HG02973 (cell line): Measurements from ENCODE around the gene KSR1.

Experiments
- ATAC-seq: cut with Tn5 transposase; IDR thresholded peaks from one replicate; pipeline ENCODE4 v1.9.1; 2021; ENCODE audit warnings: moderate library complexity; ENCODE audit not compliant: unreplicated experiment

The KSR1 gene

DNA sequence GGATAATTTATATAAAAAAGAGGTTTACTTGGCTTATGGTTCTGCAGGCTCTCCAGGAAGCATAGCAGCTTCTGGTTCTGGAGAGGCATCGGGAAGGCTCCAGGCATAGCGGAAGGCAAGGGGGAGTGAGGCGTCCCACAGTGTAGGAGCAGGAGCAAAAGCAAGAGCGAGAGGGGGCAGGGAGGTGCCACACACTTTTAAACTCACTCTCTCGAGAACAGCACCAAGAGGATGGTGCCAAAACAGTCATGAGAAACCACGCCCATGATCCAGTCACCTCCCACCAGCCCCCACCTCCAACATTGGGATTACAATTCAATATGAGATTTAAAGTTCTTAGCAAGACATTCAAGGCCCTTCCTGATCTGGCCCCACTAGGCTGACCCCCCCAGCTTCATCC lies 124.8 kb downstream of the KSR1 start:
- no peak for ATAC-seq

DNA sequence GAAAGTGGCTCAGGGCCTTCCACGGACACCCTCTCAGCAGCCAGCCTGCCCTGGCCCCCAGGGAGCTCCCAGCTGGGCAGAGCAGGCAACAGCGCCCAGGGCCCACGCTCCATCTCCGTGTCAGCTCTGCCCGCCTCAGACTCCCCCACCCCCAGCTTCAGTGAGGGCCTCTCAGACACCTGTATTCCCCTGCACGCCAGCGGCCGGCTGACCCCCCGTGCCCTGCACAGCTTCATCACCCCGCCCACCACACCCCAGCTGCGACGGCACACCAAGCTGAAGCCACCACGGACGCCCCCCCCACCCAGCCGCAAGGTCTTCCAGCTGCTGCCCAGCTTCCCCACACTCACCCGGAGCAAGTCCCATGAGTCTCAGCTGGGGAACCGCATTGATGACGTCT lies 126.4 kb downstream of the KSR1 start:
- no peak for ATAC-seq

DNA sequence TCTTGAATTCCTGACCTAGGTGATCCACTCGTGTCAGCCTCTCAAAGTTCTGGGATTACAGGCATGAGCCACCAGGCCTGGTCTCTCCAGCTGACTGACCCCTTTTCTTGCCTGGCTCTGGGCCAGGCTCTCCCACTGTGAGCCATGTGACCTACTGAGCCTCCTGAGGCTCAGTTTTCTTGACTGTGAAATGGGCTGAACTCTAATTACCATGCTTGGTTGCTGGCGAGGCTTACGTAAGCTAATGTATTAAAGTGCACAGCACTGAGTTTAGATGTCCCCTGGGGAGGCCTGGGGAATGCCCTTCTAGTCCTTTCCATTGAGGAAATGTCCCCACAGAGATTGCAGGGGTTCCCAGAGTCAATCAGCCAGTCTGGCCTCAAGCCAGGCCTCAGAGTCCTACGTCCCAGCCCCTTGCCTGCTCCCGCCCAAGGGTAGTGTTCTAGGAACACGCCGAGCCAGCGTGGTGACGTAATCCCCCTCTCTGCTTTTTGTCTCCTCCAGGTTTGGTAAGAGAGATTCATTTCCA lies 129.0 kb downstream of the KSR1 start:
- ATAC-seq, result no peak

DNA sequence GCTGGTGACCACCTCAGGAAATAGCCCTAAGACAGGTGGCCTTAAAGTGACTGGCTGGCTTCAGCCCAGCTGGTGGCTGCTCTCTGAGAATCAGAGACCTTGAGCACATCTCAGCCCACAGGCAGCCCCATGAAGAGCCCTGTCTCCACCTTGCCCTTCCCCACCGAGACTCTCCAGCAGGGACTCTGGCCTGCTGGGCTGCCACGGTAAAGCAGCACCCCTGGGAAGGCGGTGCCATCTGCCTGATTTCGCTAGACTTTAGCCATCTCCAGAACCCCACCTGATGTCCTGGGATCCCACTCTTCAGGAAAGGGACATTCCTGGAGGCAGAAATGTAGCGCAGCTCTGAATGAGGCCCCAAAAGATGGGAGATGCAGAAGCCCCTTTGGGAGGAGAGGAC lies 129.5 kb downstream of the KSR1 start:
- ATAC-seq, result no peak

DNA sequence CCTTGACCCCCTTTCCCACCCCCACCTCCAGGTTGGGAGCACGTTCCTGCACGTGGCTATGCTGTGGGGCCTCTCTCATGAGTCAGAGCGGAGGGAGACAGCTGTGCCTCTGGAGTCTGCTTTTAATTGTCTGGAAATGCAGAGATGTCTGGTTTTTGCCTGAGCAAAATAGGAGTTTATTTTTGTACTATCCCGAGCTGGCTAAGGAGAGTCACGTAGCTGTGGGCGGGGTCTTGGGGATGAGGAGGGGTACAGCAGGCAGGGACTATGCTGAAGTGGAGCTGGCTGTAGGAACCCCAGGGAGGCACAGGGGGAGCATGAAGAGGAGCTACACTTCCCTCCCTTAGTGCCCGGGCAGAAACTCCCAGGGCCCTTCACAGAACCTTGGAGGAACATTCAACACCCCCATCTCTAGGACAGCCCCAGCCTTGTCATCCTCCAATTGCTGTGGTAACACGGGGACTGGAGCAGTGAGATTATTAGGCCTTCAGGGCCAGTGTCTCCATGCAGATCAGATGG lies 130.0 kb downstream of the KSR1 start:
- no peak for ATAC-seq

DNA sequence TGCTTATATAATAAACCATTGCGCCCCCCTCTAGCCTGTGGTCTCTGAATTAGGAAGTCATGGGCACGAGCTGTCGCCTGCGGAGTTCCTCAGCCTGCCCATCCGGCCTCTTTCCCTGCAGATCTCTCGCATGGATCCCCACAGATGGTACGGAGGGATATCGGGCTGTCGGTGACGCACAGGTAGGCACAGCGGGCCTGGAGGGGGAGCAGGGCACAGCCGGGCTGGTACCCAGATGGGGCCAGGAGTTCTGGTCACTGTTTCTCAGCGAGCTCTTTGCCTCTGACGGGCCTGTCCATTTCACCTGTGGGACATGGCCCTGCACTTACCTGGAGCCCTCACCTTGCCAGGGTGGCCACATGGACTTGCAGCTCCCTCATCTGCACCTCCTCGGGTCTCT lies 132.1 kb downstream of the KSR1 start:
- ATAC-seq, result no peak

DNA sequence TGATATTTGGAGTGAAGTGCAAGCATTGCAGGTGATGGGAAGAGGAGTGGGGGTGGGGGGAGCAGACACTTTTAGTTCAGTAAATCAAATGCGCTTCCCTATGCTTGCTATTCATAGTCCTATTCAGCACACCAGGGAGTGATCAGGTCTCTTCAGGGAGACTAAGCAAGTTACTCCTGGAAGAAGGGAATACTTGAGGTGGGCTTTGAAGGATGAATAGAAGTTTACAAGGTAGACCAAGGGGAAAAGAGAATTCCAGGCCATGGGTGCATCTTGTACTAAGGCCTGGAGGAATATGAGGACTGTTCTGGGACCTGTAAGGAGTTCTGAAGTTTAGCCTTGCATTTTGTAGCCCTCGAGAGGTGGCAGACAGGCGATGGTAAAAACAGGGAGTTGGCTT lies 134.6 kb downstream of the KSR1 start:
- no peak for ATAC-seq

DNA sequence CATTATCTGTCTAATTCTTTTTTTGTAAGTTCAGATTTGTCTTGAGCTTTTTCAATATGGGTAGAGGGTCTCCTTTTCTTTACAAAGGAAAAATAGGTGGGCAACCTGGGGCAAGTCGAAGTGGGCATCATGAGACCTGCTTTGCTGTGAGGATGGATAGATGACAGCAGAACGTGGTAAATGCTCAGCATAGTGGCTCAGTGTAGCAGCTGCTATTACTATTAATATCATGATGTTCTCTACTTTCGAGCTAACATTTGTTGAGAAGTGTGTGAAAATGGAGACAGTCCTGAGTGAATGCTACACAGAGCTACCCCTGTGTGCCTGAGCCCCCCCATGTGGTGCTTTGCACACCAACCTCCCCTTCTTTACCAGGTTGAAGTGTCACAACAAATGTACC lies 135.7 kb downstream of the KSR1 start:
- no peak for ATAC-seq

DNA sequence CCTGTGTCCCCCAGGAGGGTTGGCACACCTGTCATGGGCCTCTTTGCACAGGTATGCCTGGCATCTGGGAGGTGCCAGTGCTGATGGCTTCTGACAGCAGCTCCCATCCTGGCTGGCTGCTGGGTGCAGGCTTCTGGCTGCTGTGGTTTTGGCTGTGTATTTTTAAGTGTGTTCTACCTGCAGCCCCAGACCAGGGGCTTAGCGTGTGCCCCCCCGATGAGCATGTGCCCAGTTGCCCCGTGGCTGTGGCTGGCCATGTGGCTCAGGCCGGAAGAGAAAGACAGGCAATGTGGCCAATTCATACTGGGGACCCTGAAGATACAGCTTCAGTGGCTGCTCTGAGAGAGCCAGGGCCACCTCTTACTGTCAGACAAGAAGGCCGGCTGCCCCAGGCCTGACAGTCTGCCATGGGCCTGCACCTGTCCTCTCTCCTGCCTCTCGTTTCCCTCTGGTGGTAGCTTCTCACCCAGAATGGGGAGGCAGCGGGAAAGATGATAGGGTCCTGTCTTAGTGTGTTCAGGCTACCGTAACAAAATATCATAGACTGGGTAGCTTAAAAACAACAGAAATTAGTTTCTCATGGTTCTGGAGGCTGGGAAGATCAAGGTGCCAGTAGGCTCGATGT lies 137.1 kb downstream of the KSR1 start:
- ATAC-seq, result no peak

DNA sequence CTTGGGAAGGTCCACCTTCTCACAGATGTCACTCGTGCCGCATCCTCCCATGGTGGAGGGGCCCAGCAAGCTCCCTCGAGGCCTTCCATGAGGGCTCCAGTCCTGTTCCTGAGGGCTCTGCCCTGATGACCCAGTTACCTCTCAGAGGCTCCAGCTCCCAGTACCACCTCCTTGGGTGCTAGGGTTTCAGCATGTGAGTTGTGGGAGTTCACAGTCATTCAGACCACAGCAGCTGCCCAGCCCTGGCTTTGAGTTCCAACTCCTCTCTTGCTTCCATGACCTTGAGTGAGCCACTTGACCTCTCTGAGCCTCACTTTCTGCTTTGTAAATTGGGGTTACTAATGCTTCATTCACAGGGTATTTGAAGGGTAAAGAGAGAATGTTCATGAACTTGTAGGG lies 137.6 kb downstream of the KSR1 start:
- ATAC-seq, result no peak

DNA sequence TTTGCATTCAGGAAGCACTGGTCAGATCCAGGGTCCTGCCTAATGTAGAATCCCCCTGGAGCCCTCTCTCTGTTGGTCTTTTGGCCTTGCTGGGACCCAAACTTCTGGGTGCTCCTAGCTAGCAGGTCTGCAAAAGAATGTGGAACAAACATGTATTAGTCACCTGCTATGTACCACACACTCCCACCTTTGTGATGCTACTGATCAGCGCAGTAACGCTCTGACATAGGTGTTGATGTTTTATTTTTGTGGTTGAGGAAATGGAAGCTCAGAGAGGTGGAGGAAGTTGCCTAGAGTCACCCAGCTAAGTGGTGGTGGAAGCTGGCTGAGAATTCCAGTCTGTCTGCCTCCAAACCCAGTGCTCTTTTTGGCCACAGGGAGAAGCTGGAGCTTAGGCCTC lies 139.0 kb downstream of the KSR1 start:
- no peak for ATAC-seq

DNA sequence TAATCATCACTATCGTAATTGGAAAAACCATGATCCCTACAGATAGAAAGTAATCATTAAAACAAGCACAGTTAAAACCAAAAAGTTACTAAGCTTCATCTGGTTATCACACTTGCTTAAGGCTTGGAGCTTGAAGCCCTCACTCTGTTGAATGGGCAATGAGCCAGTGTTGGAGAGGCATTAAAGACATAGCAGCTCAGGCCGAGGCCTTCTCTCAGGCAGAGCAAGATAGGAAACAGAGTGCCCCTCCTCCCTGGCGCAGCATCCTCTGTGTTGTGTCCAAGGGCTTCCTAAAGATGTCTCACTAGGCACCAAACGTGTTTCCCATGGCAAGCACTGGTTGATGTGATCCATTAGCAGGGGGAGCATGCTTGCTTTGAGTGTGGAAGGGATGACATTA lies 139.8 kb downstream of the KSR1 start:
- ATAC-seq, result no peak

DNA sequence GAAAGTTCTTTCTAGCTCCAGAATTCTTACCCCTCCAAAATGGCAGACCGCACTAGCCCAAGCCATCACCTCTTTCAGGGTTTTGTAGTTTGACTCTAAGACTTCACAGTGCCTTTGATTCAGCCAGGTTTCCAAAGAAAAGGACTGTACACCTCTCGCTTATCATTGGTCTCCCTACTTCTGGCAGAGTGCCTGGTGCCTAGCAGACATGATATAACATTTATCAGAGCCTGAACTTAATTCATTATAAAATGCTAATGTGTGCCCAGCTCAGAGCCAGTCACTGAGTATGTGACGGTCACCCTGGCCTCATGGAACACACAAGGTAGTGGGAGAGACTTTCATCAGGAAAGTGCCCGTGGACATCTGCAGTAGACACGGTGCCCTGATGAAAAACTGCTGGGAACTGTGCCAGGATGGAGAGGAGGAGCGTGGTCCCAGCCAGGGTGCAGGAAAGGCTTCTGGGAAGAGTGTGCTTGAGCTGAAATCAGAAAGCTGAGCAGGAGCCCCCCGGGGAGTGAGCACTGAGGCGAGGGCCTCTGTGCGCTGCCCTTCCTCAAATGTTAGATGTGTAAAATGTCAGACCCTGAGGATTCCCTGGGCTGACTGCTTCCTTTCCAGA lies 140.4 kb downstream of the KSR1 start:
- ATAC-seq, result no peak

DNA sequence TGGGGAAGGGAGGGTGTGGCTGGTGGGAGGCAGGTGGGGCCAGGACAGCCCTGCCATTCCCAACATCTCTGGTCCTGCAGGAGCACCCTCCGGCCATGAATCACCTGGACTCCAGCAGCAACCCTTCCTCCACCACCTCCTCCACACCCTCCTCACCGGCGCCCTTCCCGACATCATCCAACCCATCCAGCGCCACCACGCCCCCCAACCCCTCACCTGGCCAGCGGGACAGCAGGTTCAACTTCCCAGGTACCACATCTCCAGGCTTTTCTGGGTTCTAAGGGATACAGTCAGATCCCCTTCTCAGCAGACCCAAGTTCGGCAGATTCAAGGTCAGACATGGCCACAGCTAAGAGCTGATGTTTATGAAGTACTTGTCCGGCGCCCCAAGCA lies 140.9 kb downstream of the KSR1 start:
- ATAC-seq, result no peak

DNA sequence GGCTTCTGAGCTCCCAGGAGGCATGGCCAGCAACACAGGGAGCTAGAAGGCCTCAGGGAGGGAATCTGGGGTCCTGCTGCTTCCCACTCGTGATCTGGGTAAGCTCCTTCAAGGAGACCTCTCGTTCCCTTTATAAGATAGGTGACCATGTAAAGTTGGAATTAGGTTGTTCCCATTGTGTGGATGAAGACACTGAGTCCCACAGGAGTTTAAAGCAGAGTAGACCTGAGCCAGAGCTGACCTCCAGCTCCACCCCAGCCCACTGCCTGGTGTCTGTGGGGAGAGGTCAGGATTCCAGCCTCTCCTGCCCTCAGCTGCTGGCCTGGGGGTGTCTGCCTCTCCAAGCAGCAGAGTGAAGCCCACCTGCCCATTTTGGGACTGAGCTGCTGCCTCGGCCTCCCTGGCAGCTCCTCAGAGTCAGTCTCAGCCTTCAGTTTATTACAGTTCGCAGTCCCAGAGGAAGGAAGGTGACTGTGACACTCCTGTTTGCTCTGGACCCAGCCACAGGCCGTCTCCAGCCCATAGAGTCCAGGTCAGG lies 141.6 kb downstream of the KSR1 start:
- no peak for ATAC-seq

DNA sequence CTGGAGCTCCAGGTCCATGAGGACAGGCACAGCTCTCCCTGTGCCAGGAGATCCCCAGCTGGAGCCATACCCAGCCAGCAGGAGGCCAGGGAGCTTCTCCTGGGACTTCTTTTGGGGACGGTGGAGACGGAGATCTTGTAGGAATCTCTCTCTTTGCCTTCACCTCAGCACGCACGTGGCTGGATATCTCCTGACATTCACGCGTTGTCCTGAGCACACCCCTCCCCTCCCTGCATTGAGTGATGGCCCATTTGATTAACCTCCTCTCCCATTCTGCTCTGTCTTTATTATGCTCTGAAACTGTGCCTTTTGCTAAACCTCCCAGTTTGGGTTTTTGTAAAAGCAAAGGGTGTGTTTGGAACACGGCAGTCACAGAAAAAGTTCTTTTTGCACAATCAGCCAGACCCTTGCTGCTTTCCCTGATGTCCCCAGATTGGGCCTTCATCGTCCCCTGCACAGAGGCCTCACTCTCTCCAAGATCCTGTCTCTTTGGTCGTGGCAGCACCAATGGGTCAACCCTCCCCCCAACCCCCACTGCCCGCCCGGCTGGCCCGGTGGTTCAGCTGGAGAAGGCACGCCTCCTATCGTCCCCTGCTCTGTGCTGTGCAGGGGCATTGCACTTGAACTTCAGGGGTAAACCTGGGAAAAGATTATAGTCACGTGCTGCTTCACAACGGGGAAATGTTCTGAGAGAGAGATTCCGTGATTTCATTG lies 142.2 kb downstream of the KSR1 start:
- no peak for ATAC-seq

DNA sequence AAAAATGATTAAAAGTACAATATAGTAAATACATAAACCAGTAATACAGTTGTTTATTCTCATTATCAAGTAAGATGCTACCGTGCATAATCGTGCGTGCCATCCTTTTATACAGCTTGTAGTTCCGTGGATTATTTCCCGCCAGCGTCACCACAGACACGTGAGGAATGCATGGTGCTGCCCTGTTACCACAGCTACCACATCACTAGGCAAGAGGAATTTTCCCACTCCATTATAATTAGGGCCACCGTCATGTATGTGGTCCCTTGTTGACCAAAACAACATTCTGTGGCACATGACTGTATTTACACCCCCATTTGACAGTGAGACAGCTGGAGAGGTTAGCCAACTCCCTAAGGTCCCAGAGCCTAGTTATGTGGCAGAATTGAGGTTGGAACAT lies 144.2 kb downstream of the KSR1 start:
- ATAC-seq, result no peak

DNA sequence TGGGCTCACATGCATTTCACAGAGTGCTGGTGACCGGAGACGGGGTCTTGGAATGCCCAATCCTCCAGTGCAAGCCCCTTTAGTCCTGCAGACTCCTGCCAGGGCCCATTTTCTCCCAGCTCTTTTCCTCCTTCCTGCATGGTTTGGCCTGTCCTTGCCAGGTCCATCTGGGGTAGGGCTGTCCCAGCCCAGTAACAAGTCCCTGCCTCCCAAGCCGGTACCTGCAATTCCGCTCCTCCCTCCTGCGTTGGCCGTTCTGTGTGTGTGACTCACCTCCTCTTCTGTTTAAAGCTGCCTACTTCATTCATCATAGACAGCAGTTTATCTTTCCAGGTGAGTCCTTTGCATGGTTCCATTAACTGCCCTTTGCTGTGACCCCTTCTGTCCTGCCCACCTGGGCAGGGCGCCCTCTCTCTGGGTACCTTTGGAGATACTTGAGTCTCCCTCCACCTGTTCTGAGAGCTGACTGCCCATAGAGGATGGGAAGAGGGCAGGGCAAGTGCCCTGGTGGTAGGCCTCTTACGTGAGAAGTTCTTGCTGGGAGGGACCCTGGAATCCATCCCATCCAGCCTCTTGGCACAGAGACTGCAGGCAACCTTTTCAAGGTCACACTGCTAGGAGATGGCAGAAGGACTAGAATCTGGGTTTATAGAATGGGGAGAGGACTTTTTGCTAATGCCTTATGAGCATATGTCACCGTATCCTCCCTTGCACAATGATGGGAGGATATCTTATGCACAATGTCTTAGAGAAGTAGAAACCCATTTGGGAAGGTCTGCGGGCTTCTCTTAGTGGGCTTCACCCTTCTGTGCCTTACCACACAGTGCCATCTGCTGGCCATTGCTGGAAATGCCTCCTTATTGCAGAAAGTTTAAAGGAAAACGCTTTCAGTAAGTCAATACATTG lies 145.1 kb downstream of the KSR1 start:
- ATAC-seq, result no peak

DNA sequence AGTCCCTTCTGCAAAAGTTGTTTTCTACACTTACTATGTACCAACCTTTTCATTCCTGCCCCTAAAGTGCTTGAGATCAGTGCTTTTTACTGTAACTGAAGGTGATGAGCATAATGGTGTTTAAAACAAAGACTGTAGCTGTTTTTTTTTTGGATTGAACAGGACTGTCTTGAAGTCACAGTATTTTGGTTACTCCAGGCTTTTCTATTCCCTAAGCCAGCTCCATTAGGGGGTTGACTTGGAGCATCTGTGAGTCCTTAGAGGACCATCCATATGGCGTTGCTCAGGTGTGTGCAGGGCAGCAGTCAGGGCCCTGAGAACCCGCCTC lies 145.7 kb downstream of the KSR1 start:
- ATAC-seq, result no peak

DNA sequence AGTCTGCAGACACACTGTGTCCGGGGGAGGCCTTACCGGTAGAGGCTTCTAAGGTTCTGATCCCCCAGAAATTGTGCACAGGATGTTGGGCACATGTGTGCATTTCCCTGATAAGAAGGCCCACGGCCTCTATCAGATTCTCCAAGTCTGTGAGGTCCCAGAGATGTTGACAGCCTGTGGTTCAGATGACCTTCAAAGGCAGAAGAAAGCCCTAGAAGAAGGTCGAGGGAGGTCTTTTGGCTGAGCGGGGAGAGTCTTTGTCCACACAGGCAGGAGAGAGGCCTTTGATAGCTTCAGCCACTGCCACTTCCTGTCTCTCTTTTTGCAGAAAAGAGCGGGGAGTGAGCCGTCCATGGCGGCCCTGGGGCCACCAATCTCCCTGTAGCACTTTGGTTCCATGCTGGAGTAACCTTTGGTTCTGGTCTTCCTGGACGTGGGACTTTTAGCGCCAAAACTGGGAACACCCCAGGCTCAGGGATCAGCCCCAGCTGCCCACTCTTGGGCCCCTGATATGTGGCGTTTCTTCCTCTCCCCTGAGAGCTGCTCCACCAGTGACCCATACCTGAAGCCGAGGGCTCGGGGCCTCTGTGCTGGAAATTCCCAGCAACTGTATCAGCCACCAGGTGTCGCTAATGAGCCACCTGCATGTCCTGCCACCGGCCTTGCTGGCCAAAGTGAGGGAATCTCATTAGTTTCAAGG lies 146.6 kb downstream of the KSR1 start:
- no peak for ATAC-seq
